K562 (cell line): ENCODE results near the gene TXNRD2. TPM values are rescaled to one million over a fixed set of nuclear protein-coding genes. Genes with fewer than 3 reads are reported as not detected.

ENCODE experiments used
- ARID1B ChIP-seq: fragments of 450-650 bp; IDR thresholded peaks from 2 replicates; pipeline ENCODE4 v1.6.1; 2016; ENCODE audit warnings: antibody characterized with exemption, mild to moderate bottlenecking, inconsistent platforms
- BRCA1 ChIP-seq, 2 experiments: fragments of 450-650 bp in 1 of 2; sonication (generic) in 1 of 2; formaldehyde crosslinking in 1 of 2; IDR thresholded peaks; 2 replicates each; pipeline versions ENCODE4 v1.5.0 to v1.6.1; 2017 to 2020; ENCODE audit warnings: mild to moderate bottlenecking in 1 of 2, missing genetic modification reagents in 1 of 2
- CAMTA2 ChIP-seq: fragments of 250-450 bp; sonication (Bioruptor Pico); conservative IDR thresholded peaks from 2 replicates; pipeline ENCODE4 v1.5.1; 2022
- COPS2 ChIP-seq: fragments of 450-650 bp; conservative IDR thresholded peaks from 2 replicates; pipeline ENCODE4 v1.6.1; 2016; ENCODE audit warnings: mild to moderate bottlenecking, moderate library complexity
- DEAF1 ChIP-seq: fragments of 450-650 bp; formaldehyde crosslinking; IDR thresholded peaks from 2 replicates; pipeline ENCODE4 v1.4.0; 2020; ENCODE audit warnings: mild to moderate bottlenecking, moderate library complexity
- FOXJ3 ChIP-seq: sonication (generic); formaldehyde crosslinking; IDR thresholded peaks from 2 replicates; pipeline ENCODE4 v1.4.0; 2020; ENCODE audit warnings: mild to moderate bottlenecking, missing genetic modification reagents
- ZNF124 ChIP-seq: sonication (generic); formaldehyde crosslinking; IDR thresholded peaks from 2 replicates; pipeline ENCODE4 v1.8.1; 2022; ENCODE audit warnings: missing genetic modification reagents
- polyA plus RNA-seq, 8 experiments: library from polyadenylated mRNA; depleted of rRNA in 4 of 8; stranded (reverse) in 5 of 8; unstranded in 3 of 8; fragments of >200 nt; fragmentation: Nextera tagmentation in 2 of 8; fragmentation: Illumina TruSeq in 1 of 8; extraction: Ambion mirVana in 2 of 8; extraction: Trizol in 1 of 8; gene quantifications; 2 replicates each; pipeline versions ENCODE4 v1.2.1 to v1.2.3, GENCODE V29; 2011 to 2014; ENCODE audit warnings: inconsistent platforms in 1 of 8, missing spikeins in 1 of 8
- total RNA-seq, 7 experiments: library from RNA; depleted of rRNA in 6 of 7; stranded (reverse); fragments of >200 nt in 6 of 7; fragmentation: Illumina TruSeq in 2 of 7; extraction: Trizol in 2 of 7; gene quantifications; 2 replicates each; pipeline versions ENCODE4 v1.2.1 to v1.2.3, GENCODE V29; 2011 to 2021; ENCODE audit warnings: low replicate concordance in 1 of 7
- TF ChIP-seq, protein P1 (sequence below): fragments of 250-450 bp; sonication (Bioruptor Pico); IDR thresholded peaks from 2 replicates; pipeline ENCODE4 v1.9.0; 2021; ENCODE audit warnings: mild to moderate bottlenecking, inconsistent platforms

TXNRD2 gene
- total and polyA plus RNA-seq, 9 of the 15 experiments (the other 6 are each of a cell fraction or from before 2014, with no cell fraction given): 3.3 to 80.2 (median 49.4) TPM

DNA sequence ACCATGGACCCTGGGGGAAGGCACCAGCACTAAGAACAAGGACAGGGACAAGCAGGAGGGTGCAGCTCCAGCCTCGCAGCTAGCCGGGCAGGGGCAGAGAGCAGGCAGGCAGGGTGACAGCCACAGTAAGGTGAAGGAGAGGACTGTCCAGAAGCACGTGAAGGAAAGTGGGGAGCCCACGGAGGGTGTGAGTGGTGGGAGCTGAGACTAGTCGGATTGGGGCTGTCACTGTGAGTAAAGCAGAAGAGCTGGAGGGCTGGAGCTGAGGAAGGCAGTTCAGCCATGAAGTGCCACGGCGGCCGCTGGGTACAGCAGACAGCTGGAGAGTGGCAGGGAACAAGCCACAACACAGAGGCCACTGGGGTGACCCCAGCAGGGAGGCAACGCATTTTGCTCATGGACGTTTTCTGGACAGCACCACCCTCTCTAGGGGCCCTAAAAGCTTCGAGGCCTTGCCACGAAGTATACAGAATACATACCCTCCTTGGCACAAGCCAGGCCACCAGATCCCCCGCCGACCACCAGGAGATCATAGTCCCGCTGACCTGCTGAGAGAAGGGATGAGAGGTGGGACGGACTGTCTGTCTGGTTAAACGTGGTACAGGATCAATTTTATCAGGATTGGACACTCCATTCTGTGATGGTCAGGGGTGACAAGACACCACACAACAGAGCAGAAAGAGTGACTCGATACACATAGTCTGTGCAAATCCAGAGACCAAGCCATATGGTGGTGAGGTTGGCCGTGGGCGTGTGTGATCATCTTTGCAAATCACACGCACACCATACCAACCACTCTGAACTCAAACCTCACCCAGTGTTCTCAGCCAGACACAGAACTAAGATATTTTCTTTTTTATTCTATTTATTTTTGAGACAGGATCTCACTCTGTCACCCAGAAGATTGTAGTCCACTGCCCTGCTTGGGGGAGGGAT, 10.8 kb downstream of the TXNRD2 start (continued):
- TF ChIP-seq, protein P1, sequence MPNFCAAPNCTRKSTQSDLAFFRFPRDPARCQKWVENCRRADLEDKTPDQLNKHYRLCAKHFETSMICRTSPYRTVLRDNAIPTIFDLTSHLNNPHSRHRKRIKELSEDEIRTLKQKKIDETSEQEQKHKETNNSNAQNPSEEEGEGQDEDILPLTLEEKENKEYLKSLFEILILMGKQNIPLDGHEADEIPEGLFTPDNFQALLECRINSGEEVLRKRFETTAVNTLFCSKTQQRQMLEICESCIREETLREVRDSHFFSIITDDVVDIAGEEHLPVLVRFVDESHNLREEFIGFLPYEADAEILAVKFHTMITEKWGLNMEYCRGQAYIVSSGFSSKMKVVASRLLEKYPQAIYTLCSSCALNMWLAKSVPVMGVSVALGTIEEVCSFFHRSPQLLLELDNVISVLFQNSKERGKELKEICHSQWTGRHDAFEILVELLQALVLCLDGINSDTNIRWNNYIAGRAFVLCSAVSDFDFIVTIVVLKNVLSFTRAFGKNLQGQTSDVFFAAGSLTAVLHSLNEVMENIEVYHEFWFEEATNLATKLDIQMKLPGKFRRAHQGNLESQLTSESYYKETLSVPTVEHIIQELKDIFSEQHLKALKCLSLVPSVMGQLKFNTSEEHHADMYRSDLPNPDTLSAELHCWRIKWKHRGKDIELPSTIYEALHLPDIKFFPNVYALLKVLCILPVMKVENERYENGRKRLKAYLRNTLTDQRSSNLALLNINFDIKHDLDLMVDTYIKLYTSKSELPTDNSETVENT: 0 out of 2 replicates have a peak, but pooled peaks have one; percentile 37
- TF ChIP-seq DEAF1 (no peak), ARID1B (no peak), CAMTA2 (CRISPR knock-in tag) (no peak), COPS2 (no peak), FOXJ3 (no peak), BRCA1 (IDR thresholded peaks at IDR 0.05) (no peak), BRCA1 (CRISPR knock-in tag; IDR thresholded peaks at IDR 0.05) (peak; percentile 92; the same call in 1 of the 2 replicates), ZNF124 (CRISPR knock-in tag) (no peak; the same call in 1 of the 2 replicates)
